ENCODE measurements around the gene SYT14. TPM values are rescaled to one million over a fixed set of nuclear protein-coding genes. Genes with fewer than 3 reads are reported as not detected.

Gene SYT14
- total and polyA plus RNA-seq, 2 of the 4 experiments (the other 2 are of a cell fraction): 0.14 to 1.3 TPM

DNA sequence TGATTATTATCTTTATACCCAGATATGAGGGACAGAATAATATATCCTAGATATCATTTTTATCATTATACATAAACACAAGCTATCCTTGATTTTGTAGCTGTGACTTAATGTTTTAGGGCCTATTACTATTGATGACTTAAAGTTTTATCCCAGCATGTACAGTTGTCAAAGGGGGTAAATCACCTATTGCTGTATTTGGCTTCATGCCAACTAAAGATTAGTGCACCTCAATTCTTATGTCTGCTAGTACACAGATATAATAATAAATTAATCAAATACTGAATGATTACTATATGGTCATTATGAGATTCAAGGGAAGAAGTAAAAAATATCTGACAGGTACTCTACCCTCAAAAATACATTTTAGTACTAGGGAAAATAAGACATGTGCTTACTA lies 84.0 kb downstream of the SYT14 start:
- intact Hi-C loops (cut with micrococcal nuclease): no loop called here
- no peak for TF ChIP-seq POLR2A (IDR thresholded peaks at IDR 0.05; ENCODE audit: low read depth, low read length)
- TF ChIP-seq MAFK (IDR thresholded peaks at IDR 0.05; ENCODE audit: low read depth, low read length): no peak
- no peak for TF ChIP-seq MXI1 (IDR thresholded peaks at IDR 0.05; ENCODE audit: borderline replicate concordance, low read depth, low read length)
- no peak for TF ChIP-seq FOS (IDR thresholded peaks at IDR 0.05; ENCODE audit: low read depth, low read length)
- TF ChIP-seq, protein P1, sequence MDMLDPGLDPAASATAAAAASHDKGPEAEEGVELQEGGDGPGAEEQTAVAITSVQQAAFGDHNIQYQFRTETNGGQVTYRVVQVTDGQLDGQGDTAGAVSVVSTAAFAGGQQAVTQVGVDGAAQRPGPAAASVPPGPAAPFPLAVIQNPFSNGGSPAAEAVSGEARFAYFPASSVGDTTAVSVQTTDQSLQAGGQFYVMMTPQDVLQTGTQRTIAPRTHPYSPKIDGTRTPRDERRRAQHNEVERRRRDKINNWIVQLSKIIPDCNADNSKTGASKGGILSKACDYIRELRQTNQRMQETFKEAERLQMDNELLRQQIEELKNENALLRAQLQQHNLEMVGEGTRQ (IDR thresholded peaks at IDR 0.05; ENCODE audit: low read depth, low read length): no peak
- no peak for TF ChIP-seq SMC3 (IDR thresholded peaks at IDR 0.05; ENCODE audit: low read depth, low read length)
- TF ChIP-seq RCOR1 (IDR thresholded peaks at IDR 0.05; ENCODE audit: insufficient replicate concordance, low read length): no peak
- TF ChIP-seq CEBPB (IDR thresholded peaks at IDR 0.05; ENCODE audit: low read depth, low read length): no peak
- no peak for TF ChIP-seq RAD21 (IDR thresholded peaks at IDR 0.05; ENCODE audit: low read length)
- TF ChIP-seq BHLHE40 (IDR thresholded peaks at IDR 0.05; ENCODE audit: low read depth, low read length): no peak
- CTCF ChIA-PET: no interaction called here

More for the DNA sequence above, 84.0 kb downstream of the SYT14 start:
- Histone ChIP-seq H3K56ac (ENCODE audit: extremely low read depth, insufficient read depth, low read length) (no peak overlapping the region), H2AK5ac (ENCODE audit: low read depth, low read length) (no peak overlapping the region), H2BK120ac (ENCODE audit: low read depth, low read length) (no peak overlapping the region), H4K8ac (ENCODE audit: low read depth in 2 of 2, low read length in 2 of 2) (no peak overlapping the region), H3K9ac (ENCODE audit: low read depth, low read length) (no peak overlapping the region), H4K5ac (ENCODE audit: low read depth, low read length) (no peak overlapping the region), H4K20me1 (ENCODE audit: insufficient read depth, low read length) (no peaks in the 10 kb centered on the region), H3K9me3 (ENCODE audit: control insufficient read depth, insufficient read depth, low read length) (no peaks in the 10 kb centered on the region), H3K23ac (ENCODE audit: low read depth, low read length) (no peak overlapping the region), H3K27ac (ENCODE audit: insufficient read depth, low read length) (no peak overlapping the region), H2BK20ac (ENCODE audit: low read depth, low read length) (no peak overlapping the region), H2BK5ac (ENCODE audit: low read depth, low read length, poor library complexity, severe bottlenecking) (no peak overlapping the region), H2BK15ac (ENCODE audit: low read depth, low read length) (no peak overlapping the region), H3K36me3 (ENCODE audit: control insufficient read depth, insufficient read depth, low read length) (no peaks in the 10 kb centered on the region), H3K4me3 (ENCODE audit: insufficient read depth, low read depth, low read length) (no peak overlapping the region), H2AK9ac (replicated peaks; ENCODE audit: low read depth, low read length, poor library complexity) (no peak overlapping the region), H3K14ac (replicated peaks; ENCODE audit: low read depth, low read length) (no peak overlapping the region), H3K4me2 (ENCODE audit: low read depth, low read length) (no peak overlapping the region), H3K4me1 (ENCODE audit: control insufficient read depth, insufficient read depth, low read length) (no peaks in the 10 kb centered on the region), H3K9me1 (ENCODE audit: insufficient read depth, low read length) (no peaks in the 10 kb centered on the region), H3K79me1 (ENCODE audit: low read depth in 1 of 2, low read length in 2 of 2) (no peaks in the 10 kb centered on the region), H2AFZ (replicated peaks; ENCODE audit: low read length, poor library complexity) (no peak overlapping the region), H3K27me3 (ENCODE audit: control insufficient read depth, insufficient read depth, low read length) (no peaks in the 10 kb centered on the region), H3K18ac (ENCODE audit: low read depth, low read length) (no peak overlapping the region), H4K91ac (ENCODE audit: insufficient read depth, low read depth, low read length) (no peak overlapping the region), H3K4ac (ENCODE audit: low read depth, low read length) (no peak overlapping the region)
- in situ Hi-C loops (cut with MboI; ENCODE audit: low sequenced_read_pairs) (no loop called here), dilution Hi-C loops (cut with HindIII; ENCODE audit: low sequenced_read_pairs, unreplicated experiment) (no loop called here)
- no TSS peak for BruUV-seq (replicated peaks)
- DNase-seq (no peak), ATAC-seq (ENCODE audit: low read depth) (no peak)
- POLR2A ChIA-PET (ENCODE audit: unreplicated experiment): no interaction called here
